Measurements from ENCODE around the gene NEURL3.

NEURL3 gene

DNA sequence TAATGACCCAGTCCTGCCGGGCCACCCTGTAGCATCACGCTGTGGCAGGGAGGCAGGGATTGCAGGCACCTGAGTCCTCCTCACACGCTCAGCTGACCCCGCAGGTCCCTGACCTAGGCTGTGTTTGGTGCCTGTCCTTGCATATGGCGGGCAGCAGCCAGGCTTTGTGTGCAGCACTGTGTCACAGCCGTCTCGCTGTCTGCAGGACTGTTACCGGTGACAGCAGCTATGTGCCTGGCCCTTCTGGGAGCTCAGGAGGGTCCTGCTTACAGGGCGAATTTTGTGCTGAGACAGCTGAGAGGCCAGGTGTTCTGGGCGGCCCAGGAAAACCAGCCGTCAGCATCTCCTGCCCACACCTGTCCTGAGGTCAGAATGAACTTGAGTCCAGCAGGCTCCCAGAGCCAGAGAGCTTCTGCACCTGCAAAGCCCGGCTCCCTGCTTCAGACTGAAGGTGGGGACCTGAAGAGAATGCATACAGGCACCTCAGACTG is 21.0 kb upstream of the NEURL3 start:
- Histone ChIP-seq H3K27ac (ENCODE audit: low read depth, low read length) (no peak overlapping the region), H2AFZ (ENCODE audit: low read length, unreplicated experiment) (no peak overlapping the region), H3K36me3 (ENCODE audit: insufficient read depth, low read length) (no peaks in the 10 kb centered on the region), H3K4me1 (ENCODE audit: control insufficient read depth, insufficient read depth, low read length, unreplicated experiment) (peaks cover 15% of the 10 kb centered on the region), H3K79me2 (ENCODE audit: control insufficient read depth, insufficient read depth, low read length, unreplicated experiment) (no peaks in the 10 kb centered on the region), H3K4me3 (ENCODE audit: low read depth, low read length) (no peak overlapping the region), H3K27me3 (ENCODE audit: insufficient read depth, low read length) (peaks cover 8% of the 10 kb centered on the region)

DNA sequence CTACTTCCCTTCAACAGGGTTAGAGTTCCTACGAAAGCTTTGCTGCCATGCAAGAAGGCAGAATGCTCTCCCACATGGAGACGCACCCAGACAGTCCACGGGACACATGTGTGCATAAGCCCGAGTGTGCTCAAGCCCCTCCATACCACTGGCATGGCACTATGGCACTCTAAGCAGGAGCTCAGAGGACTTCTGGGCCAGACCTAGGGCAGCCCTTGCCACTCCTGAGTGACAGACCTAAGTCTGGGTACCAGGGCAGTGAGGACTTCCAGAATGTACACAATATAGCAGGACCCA is 20.0 kb upstream of the NEURL3 start:
- no peaks in the 10 kb centered on the region for H3K36me3 ChIP-seq (ENCODE audit: insufficient read depth, low read length)
- H3K27me3 ChIP-seq (ENCODE audit: insufficient read depth, low read length) = peaks cover 8% of the 10 kb centered on the region
- H3K27ac ChIP-seq (ENCODE audit: low read depth, low read length) = no peak overlapping the region
- H2AFZ ChIP-seq (ENCODE audit: low read length, unreplicated experiment) = no peak overlapping the region
- H3K4me1 ChIP-seq (ENCODE audit: control insufficient read depth, insufficient read depth, low read length, unreplicated experiment) = peaks cover 15% of the 10 kb centered on the region
- H3K79me2 ChIP-seq (ENCODE audit: control insufficient read depth, insufficient read depth, low read length, unreplicated experiment) = no peaks in the 10 kb centered on the region
- no peak overlapping the region for H3K4me3 ChIP-seq (ENCODE audit: low read depth, low read length)

DNA sequence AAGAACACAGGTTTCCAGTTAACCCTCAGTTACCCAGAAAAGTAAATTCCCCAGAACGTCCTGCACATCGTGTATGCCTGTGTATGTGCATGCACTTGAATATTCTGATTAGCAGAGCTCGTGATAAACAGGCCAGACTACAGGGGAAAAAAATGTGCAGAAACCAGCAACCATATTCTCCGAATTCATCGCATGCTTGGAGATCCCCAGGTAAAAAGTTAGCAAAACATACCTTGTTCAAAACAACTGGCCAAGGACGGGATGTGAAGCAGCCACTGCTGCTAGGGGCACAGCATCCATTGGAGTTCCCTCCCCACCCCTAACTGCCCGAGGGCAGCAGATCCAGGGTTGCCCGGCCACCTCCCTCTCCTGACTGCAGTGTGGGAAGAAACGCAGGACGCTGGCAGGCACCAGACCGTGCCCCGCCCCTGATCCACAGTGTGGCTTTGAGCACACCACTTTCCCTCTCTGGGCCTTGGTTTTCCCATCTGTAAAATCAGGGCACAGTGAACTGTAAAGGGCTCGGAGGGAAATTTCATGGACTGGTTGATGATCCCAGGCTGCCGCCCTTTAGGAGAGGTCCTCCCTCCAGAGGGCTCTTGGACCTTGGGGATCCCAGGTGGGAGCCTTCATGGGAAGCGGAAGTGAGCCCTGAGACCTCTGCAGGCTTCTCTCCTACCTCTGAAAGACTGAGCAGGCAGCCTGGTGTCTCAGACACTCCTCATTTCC is 19.5 kb upstream of the NEURL3 start:
- no peak overlapping the region for H3K4me3 ChIP-seq (ENCODE audit: low read depth, low read length)
- no peaks in the 10 kb centered on the region for H3K36me3 ChIP-seq (ENCODE audit: insufficient read depth, low read length)
- H3K79me2 ChIP-seq (ENCODE audit: control insufficient read depth, insufficient read depth, low read length, unreplicated experiment) = no peaks in the 10 kb centered on the region
- H3K27ac ChIP-seq (ENCODE audit: low read depth, low read length) = no peak overlapping the region
- H3K4me1 ChIP-seq (ENCODE audit: control insufficient read depth, insufficient read depth, low read length, unreplicated experiment) = peaks cover 15% of the 10 kb centered on the region
- H2AFZ ChIP-seq (ENCODE audit: low read length, unreplicated experiment) = no peak overlapping the region
- H3K27me3 ChIP-seq (ENCODE audit: insufficient read depth, low read length) = peaks cover 8% of the 10 kb centered on the region

DNA sequence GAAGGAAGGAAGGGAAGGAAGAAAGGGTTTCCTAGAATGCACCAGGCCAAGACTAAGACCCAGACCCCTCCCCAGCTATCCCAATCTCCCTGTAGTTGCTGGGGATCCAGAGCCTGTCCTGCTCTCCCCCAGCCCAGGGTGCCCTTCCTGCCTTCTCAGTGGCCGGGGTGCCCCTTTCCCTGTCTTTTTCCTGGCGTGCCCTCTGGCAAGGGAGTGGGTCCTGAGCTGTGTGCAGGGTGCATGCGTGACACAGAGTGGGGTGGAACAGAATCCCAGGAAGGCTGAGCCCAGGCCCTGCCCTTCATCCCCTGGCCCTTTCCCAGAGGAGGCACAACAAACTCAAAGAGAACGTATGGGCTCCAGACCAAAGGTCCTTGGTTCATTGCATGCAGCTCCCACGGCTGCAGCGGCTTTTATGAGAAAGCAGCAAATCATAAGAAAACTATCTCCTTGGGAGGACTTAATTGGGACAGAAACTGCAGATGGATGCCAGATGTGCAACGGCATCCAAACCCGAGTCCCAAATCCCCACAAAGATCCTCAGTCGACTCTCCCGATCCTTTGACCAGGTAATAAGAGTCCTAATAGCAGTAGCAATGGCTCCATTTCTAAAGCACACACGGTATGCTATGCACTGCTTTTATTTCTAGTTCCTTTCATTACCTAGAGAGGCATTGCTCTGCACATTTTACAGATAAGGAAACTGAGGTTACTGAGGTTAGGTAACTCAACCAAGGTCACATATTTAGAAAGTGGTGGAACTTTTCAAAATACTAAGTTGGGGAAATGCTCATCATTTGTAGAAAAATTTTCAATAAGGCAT is 18.7 kb upstream of the NEURL3 start:
- H3K79me2 ChIP-seq (ENCODE audit: control insufficient read depth, insufficient read depth, low read length, unreplicated experiment) = no peaks in the 10 kb centered on the region
- H3K27ac ChIP-seq (ENCODE audit: low read depth, low read length) = no peak overlapping the region
- peaks cover 12% of the 10 kb centered on the region for H3K4me1 ChIP-seq (ENCODE audit: control insufficient read depth, insufficient read depth, low read length, unreplicated experiment)
- no peak overlapping the region for H2AFZ ChIP-seq (ENCODE audit: low read length, unreplicated experiment)
- peaks cover 8% of the 10 kb centered on the region for H3K27me3 ChIP-seq (ENCODE audit: insufficient read depth, low read length)
- H3K4me3 ChIP-seq (ENCODE audit: low read depth, low read length) = no peak overlapping the region
- no peaks in the 10 kb centered on the region for H3K36me3 ChIP-seq (ENCODE audit: insufficient read depth, low read length)

DNA sequence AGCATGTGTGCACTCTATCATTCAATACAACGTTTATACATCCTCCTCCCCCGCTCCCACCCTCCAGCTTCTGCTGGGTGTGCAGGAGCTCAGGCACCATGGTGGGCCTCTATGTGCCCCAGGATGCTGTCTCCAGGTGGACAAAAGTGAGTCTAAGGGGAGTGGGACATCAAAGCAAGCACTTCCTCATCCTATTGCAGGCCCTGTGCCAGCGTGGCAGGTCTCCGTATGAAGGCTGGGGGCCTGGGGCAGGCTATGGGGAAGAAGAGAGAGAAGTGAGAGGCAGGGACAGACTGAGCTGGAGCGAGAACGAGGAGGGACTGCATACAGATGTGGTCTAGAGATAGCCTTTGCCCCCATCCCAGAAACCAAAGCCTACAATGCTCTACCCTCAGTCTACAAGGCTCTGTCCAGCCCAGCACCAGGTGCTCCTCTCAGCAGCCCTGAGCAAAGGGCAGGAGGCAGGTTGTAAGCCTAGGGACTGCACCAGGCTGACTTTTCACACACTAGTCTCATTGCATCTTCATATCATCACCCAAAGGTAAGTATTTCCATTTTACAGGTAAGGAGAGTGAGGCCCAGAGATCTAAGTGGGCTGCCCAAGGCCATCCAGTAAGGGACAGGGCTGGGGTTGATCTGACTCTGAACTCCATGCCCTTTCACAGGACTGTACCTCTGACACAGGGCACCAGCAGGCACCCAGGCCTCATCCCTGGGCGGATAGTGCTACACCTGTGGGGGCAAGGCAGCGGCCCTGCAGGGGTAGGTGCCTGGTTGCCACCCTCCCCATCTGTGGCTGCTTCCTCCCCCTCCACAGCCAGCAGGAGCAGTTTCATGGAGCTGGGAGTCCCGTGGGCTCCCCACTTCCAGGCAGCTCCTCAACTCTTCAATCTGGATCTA is 17.4 kb upstream of the NEURL3 start:
- peaks cover 5% of the 10 kb centered on the region for H3K4me1 ChIP-seq (ENCODE audit: control insufficient read depth, insufficient read depth, low read length, unreplicated experiment)
- peaks cover 8% of the 10 kb centered on the region for H3K27me3 ChIP-seq (ENCODE audit: insufficient read depth, low read length)

DNA sequence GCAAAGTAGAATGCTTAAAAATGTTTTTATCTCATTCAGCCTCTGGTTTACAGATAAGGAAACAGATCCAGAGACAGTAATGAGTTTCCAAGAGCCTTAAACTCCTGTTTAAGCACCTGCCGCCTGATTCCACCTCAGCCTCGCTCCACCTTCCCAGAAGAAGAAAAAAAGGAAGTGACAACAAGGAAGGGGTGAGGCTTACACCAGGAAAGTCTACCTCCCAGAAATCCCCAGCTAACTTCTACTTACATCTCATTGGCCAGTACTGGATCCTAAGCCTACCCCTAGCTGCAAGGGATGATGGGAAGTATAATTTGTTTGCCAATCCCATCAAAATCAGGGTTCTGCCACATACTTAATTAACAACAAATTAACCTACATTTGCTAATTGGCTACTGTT is 16.1 kb upstream of the NEURL3 start:
- no peak overlapping the region for H3K4me3 ChIP-seq (ENCODE audit: low read depth, low read length)
- no peaks in the 10 kb centered on the region for H3K4me1 ChIP-seq (ENCODE audit: control insufficient read depth, insufficient read depth, low read length, unreplicated experiment)
- H3K27ac ChIP-seq (ENCODE audit: low read depth, low read length) = no peak overlapping the region
- H3K79me2 ChIP-seq (ENCODE audit: control insufficient read depth, insufficient read depth, low read length, unreplicated experiment) = no peaks in the 10 kb centered on the region
- H2AFZ ChIP-seq (ENCODE audit: low read length, unreplicated experiment) = no peak overlapping the region
- H3K36me3 ChIP-seq (ENCODE audit: insufficient read depth, low read length) = no peaks in the 10 kb centered on the region
- H3K27me3 ChIP-seq (ENCODE audit: insufficient read depth, low read length) = peaks cover 8% of the 10 kb centered on the region

More for the DNA sequence above, 17.4 kb upstream of the NEURL3 start:
- H3K36me3 ChIP-seq (ENCODE audit: insufficient read depth, low read length) = no peaks in the 10 kb centered on the region
- H3K27ac ChIP-seq (ENCODE audit: low read depth, low read length) = no peak overlapping the region
- no peaks in the 10 kb centered on the region for H3K79me2 ChIP-seq (ENCODE audit: control insufficient read depth, insufficient read depth, low read length, unreplicated experiment)
- H2AFZ ChIP-seq (ENCODE audit: low read length, unreplicated experiment) = no peak overlapping the region
- no peak overlapping the region for H3K4me3 ChIP-seq (ENCODE audit: low read depth, low read length)

DNA sequence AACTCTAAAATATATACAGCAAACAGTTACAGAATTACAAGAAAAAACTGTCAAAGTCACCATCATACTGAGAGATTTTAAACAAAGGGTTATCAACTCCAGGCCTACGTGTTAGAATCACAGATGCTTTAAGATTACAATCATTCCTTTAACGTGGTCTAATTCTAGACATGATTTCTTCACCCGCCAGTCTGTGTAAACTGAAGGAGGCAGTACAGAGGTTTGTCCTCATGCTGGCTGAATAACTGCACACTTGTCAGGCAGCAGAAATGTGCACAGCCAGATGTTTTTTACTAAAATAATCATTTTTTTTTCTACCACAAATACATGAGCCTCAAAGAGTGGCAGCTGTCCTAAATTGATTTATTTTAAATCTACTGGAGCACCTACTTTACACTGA is 15.5 kb upstream of the NEURL3 start:
- H3K4me1 ChIP-seq (ENCODE audit: control insufficient read depth, insufficient read depth, low read length, unreplicated experiment) = no peaks in the 10 kb centered on the region
- no peaks in the 10 kb centered on the region for H3K79me2 ChIP-seq (ENCODE audit: control insufficient read depth, insufficient read depth, low read length, unreplicated experiment)
- H3K27ac ChIP-seq (ENCODE audit: low read depth, low read length) = no peak overlapping the region
- H3K4me3 ChIP-seq (ENCODE audit: low read depth, low read length) = no peak overlapping the region
- no peaks in the 10 kb centered on the region for H3K36me3 ChIP-seq (ENCODE audit: insufficient read depth, low read length)
- no peak overlapping the region for H2AFZ ChIP-seq (ENCODE audit: low read length, unreplicated experiment)
- peaks cover 8% of the 10 kb centered on the region for H3K27me3 ChIP-seq (ENCODE audit: insufficient read depth, low read length)

DNA sequence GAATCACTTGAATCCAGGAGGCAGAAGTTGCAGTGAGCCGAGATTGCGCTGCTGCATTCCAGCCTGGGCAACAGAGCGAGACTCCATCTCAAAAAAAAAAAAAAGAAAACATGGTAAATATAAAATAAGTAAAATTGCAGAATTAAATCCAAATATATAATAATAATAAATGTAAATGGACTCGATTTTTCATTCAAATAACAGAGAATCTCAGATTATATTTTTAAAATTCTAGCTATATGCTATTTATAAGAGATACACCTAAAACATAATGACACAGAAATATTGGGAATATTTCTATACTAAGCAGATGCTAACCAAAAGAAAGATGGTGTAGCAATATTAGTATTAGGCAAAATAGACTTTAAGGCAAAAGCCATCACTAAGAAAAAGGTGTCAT is 15.1 kb upstream of the NEURL3 start:
- no peak overlapping the region for H2AFZ ChIP-seq (ENCODE audit: low read length, unreplicated experiment)
- H3K79me2 ChIP-seq (ENCODE audit: control insufficient read depth, insufficient read depth, low read length, unreplicated experiment) = no peaks in the 10 kb centered on the region
- no peak overlapping the region for H3K4me3 ChIP-seq (ENCODE audit: low read depth, low read length)
- no peak overlapping the region for H3K27ac ChIP-seq (ENCODE audit: low read depth, low read length)
- no peaks in the 10 kb centered on the region for H3K36me3 ChIP-seq (ENCODE audit: insufficient read depth, low read length)
- peaks cover 8% of the 10 kb centered on the region for H3K27me3 ChIP-seq (ENCODE audit: insufficient read depth, low read length)
- no peaks in the 10 kb centered on the region for H3K4me1 ChIP-seq (ENCODE audit: control insufficient read depth, insufficient read depth, low read length, unreplicated experiment)

DNA sequence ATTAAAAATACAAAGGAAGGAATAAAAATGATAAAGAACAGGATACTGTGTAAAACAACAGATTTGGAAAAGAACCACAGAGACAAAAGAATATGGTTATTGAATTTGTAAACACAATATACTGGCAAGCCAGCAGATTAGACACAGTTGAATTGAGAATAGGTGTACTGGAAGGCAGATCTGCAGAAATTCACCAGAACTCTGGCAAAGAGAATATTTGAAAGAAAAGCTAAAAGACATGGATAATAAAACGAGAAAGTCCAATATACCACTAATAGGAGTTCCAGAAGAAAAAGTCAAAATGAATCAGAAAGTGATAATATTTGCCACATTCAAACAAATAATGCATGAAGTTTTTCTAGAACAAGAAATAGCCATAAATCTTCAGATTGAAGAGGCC is 11.9 kb upstream of the NEURL3 start:
- Histone ChIP-seq H3K4me3 (ENCODE audit: low read depth, low read length) (no peak overlapping the region), H3K27me3 (ENCODE audit: insufficient read depth, low read length) (peaks cover under 1% of the 10 kb centered on the region; the same call in 1 of the 2 replicates), H3K4me1 (ENCODE audit: control insufficient read depth, insufficient read depth, low read length, unreplicated experiment) (no peaks in the 10 kb centered on the region), H3K36me3 (ENCODE audit: insufficient read depth, low read length) (no peaks in the 10 kb centered on the region), H3K79me2 (ENCODE audit: control insufficient read depth, insufficient read depth, low read length, unreplicated experiment) (no peaks in the 10 kb centered on the region), H2AFZ (ENCODE audit: low read length, unreplicated experiment) (no peak overlapping the region), H3K27ac (ENCODE audit: low read depth, low read length) (no peak overlapping the region)

DNA sequence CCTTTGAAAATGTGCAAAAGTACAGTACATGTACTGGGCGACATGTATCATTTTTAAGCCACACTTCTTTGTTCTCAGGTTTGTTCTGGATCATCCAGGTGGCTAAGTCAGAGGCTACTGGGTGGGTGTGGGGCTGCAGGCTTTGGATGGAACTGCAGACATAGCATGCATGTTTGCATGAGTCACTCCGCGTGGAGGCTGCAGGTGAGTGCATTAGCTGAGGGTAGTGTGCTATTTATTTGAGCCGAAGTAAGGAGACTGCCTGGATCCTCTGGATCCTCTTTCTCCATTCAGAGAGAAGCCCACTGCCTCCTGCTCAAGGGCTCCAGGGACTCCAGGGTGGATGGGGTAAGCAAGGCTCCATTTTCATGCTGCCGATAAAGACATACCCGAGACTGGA is 9.4 kb upstream of the NEURL3 start:
- Histone ChIP-seq H2AFZ (ENCODE audit: low read length, unreplicated experiment) (no peak overlapping the region), H3K4me1 (ENCODE audit: control insufficient read depth, insufficient read depth, low read length, unreplicated experiment) (no peaks in the 10 kb centered on the region), H3K36me3 (ENCODE audit: insufficient read depth, low read length) (no peaks in the 10 kb centered on the region), H3K79me2 (ENCODE audit: control insufficient read depth, insufficient read depth, low read length, unreplicated experiment) (no peaks in the 10 kb centered on the region), H3K27me3 (ENCODE audit: insufficient read depth, low read length) (peaks cover 17% of the 10 kb centered on the region), H3K27ac (ENCODE audit: low read depth, low read length) (no peak overlapping the region), H3K4me3 (ENCODE audit: low read depth, low read length) (no peak overlapping the region)
